RPMI7951 (cell line): ENCODE measurements around the gene EMD. TPM values are rescaled to one million over a fixed set of nuclear protein-coding genes. Genes with fewer than 3 reads are reported as not detected.

Experiments
- DNase-seq: peaks from one replicate; pipeline ENCODE4 v3.0.0-alpha.2; 2012; ENCODE audit warnings: low read depth
- total RNA-seq: library from RNA; depleted of rRNA; stranded (reverse); fragments of >200 nt; shearing (Covaris generic); gene quantifications from 2 replicates; pipeline ENCODE4 v1.2.3, GENCODE V29; 2014

The EMD gene
- total RNA-seq, 1 experiment from 2014 or later = 27.6 TPM

DNA sequence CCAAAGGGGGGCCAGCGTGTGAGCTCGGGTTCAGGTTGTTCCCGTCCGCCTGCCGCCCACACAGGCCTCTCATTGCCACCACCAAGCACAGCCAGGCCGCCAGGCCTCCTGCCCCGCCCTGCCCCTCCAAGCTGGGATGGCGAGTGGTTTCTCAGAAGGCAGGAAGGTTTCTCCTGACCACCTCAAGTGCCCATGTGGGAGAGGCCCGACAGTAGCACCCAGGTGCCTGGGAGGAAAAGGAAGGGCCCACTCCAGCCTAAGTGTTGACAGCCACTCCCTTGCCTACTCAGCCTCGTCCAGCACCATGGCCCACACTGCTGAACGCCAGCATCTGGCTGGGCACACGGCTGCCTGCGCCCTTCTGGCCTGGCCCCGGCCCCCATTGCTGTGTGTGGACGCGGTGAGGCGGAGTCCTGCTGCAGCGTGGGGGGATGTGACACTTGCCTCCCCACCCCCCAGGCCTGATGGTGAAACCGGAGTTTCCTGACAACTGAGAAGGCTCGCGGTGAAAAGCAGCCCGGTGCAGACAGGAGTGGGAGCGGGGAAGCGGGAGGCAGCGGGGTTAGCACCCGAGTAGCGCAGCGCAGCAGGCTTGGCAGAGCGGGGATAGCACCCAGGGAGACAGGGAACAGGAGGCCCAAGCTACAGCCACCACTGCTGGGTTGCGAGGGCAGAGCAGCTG is 23.9 kb upstream of the EMD start:
- no peak for DNase-seq

- DNase-seq = no peak
Measured at GRCh38 chrX:154355776-154356140, 23.3 kb upstream of the EMD start.

GRCh38 chrX:154356596-154356995 is 22.5 kb upstream of the EMD start:
- DNase-seq = no peak

DNA sequence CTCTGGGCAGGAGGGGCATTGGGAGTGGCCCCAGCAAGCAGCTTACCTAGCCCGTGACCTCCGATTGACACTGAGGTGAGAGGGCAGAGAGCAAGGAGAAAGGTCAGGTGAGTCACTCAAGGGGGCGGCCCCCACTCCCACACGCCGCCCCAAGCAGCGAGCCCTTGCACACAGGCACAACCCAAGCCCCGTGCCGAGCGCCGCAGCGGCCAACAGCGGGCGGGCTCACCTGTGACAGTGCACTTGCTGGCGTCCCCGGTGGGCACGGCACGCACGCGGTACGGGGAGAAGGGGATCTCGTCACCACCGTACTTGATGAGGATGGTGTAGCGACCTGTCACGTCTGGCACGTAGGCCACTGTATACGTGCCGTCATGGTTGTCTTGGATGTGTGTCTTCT is 21.9 kb upstream of the EMD start:
- no peak for DNase-seq

- no peak for DNase-seq
Measured at GRCh38 chrX:154358011-154358410, 21.1 kb upstream of the EMD start.

DNA sequence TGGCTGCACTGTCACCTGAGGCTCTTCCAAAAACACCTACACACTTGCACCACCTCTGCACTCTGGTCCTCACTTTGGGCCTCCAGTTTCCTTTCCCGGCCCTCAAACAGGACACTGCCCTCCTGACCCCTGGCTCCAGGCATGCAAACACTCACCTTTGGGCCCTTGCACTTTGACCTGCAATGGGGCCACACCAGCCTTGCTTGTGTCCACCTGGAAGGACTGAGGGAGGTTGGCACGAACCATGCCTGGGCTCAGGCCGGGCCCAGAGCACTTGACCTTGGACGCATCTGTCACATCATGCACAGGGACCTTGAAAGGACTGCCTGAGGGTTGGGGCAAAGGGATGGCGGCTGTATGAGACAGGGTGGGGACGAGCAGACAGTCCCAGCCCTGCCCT is 20.3 kb upstream of the EMD start:
- no peak for DNase-seq

DNA sequence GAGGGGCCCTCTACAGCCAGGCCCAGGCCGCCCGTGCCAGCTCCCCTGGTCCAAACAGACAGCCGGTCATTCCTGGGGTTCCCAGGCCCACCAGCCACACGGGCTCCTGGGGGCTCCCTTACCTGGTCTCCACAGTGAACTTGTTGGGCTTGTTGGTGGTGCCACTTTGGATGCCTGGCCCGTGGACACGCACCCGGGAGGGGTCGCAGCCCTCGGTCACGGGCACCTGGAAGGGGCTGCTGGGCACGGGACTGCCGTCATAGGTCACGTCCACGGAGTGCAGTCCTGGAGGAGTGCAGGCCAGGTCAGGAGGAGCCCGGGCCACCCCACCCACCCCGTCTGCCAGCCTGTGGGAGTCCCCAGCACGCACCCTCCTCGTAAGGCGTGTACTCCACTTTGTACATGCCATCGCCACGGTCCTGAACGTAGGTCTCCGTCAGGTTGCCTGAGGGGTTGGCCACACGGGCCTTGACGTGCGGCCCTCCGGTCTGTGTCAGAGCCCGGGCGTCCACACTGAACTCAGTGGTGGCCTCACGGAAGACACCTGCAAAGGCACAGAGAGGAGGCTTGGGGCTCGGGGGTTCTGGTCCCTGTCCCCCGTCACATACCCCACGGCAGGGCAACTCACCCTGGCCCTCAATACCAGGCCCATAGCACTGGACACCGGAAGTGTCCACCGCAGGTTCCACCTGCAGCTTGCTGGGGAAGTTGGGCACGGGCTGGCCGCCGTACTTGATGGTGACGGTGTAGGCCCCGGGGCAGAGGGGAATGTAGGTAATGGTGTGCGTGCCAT is 19.5 kb upstream of the EMD start:
- no peak for DNase-seq

DNA sequence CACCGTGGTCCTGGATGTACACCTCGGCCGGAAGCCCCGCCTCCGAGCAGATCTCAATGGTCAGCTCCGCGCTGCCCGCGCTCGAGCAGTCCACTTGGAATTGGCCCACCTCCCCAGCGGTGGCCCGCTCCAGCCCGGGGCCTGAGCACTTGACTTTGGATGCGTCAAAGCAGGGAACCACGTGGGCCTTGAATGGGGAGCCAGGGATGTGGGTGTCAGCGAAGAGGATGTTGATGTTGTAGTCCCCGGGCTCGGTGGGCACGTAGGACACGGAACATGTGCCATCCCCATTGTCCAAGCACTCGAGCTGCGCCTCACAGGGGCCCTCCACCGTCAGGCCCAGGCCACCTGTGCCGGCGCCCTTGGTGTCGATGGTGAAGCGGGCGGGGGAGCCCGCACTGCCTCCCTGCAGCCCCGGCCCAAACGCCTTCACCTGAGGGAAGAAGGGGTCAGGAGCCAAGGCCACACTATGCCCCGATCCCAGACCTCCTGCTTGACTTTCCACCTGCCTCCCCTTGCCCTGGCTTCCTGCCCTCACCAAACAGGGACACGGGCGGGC is 18.9 kb upstream of the EMD start:
- DNase-seq = no peak

DNA sequence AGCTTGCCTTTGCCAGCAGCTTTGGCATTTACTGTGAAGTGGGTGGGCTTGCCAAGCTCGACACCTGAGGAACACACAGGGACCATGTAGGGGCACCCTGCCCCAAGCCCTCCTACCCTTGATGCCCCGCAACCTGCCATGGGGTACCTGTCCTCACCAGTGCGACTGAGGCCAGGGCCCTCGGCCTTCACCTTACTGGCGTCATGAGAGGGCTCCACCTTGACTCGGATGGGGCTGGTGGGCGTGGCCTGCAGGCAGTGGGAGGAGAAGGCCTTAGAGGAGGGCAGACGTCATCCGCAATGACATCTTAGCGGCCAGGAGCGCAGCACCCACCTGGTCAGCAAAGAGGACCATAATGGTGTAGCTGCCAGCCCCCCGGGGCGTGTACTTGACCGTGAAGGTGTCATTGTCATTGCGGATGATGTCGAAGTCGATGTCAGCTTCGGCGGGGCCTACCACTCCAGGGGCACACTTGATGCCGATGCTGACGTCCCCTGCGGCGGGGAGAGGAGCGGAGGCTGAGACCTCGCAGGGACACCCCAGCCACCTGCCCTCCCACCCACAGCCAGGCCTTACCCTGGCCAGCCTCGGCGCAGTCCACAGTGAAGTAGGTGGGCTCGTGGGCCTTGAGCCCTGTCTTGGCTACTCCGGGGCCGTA is 16.9 kb upstream of the EMD start:
- DNase-seq = no peak

GRCh38 chrX:154363706-154364439 is 15.2 kb upstream of the EMD start:
- no peak for DNase-seq

GRCh38 chrX:154365052-154365600 is 14.0 kb upstream of the EMD start:
- no peak for DNase-seq

DNA sequence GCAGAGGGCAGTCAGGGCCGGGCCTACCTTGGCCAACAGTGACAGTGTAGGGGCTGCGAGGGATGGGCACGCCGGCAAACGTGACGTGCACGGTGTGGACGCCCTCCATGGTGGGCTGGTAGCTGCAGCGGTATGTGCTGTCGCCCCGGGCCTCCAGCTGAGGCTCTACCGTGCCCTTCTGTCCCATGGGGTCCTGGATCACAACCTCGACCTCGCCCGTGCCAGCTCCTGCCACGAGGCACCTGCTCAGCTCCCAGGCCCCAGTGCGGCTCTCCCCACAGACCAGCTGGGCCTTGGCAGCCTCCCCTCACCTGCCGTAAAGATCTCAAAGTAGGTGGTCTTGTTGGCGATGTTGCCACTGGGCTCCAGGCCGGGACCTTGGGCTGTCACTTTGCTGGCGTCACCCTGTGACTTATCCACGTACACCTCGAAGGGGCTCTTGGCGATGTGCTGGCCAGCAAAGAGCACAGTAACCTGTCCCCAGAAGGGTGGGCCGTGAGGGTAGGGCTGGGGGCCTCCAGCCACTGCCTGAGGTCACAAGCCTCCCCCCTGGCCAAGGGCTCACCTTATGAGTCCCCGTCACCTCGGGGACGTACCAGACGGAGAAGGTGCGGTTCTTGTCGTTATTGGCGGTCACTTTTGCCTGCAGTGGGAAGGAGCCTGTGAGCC is 13.0 kb upstream of the EMD start:
- no peak for DNase-seq

- DNase-seq = no peak
Measured at GRCh38 chrX:154366666-154367055, 12.4 kb upstream of the EMD start.

DNA sequence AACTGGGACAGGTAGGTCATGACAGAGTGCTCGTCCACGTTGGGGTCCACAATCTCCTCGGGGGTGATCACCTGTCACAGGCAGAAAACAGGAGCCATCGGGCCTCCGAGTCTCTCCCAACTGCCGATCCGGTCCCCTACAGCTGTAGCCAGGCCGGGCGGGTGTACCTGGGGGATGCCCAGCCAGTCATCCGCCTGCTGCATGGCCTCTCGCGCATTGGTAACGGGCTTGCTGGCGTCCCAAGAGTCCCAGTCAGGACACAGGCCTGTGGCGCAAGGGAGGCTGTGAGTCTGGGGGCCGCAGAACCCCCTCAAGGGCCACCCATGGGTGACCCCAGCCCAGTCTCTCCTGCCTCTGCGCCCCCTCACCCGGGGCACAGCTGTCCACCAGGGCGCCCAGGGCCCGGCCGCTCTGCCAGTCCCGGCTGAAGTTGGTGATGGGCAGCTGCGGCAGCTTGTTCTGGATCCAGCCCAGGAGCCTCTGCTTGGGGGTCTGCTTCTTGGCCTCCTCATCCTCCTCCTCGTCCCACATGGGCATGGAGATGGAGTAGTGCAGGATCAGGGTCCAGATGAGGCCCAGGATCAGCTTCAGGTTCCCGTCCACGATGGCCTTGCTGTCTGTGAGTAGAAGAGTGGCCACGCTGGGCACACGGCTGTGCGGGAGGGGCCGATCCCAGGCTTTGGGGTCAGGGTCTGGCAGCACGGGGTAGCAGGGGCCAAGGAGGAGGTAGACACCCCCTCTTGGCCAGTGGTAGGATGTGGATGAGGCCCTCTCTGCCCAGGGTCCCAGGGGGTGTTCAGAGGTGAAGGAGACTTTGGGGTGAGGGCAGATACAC is 11.4 kb upstream of the EMD start:
- DNase-seq = no peak

DNA sequence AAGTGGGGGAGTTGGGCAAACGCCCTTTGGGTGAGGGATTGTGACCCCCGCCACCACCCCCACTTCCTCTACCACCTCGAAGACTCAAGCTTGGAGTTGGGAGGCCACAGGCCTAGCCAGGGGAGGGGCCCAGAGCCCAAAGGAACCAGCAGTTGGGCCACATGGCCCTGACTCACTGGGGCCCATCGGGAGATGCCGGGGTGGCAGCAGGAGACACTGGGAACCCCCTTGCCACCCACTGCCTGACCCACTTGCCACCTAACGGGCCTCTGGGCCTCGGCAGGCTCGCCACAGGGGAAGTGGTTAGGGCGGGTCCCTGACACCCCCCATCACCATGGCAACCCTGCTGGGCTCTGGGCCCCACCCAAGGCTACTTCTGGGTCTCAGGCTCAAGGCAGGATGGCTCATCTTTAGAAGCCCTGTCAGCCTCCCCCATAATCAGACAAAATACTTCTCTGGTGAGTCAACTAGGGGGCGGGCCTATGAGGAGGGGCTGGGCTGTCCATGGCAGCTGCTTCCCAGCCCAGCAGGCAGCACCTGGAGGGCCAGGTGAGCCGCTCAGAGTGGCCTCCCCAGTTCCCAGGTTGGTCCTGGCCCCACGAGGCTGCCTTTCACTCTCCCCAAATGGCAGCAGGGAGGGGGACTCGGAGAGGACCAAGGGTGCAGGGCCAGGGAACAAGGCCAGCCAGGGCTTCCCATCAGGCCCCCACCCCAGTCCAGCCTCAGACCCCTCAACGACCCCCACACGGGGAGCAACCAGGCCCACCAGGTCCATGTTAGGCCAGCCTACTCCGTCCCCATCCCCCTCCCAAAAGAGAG is 10.3 kb upstream of the EMD start:
- peak; percentile 94 for DNase-seq

DNA sequence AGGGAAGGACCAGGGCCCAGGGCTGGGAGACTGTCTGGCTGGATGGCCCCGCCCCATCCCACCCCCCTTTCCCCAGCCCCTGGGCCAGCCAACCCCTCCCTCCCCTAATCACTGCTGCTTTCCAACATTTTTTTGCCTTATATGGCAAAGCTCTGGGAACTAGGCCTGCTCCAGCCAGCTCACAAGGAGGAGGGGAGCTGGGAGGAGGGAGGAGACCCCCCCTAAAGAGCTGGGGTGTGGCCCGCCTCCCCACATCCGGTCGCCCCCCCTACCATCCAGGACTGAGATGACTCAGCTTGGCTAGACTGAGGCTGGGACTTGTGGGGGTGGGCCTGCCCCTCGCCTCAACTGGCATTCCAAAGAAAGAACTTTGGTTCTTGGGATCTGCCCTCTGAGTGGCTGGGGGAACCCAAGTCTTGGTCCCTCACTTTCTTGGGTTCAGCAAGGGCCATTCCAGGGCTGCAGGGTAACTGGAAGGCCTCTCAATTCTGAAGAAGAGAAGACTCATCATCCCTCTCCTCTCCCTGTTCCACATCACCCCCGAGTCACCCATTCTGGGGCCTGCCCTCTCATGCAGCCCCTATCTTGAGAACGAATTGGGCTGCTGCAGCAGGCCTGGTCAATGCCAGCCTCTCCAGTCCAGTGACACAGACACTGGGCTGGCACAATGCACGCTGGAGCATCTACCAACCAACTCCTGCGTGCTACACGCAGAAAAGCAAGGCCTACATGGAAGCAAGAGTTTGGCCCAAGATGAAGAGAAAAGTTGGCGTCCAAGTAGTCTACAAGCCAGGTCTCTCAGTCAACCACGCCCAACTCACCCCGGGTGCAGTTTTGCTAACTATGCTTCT is 9.4 kb upstream of the EMD start:
- peak; percentile 94 for DNase-seq

DNA sequence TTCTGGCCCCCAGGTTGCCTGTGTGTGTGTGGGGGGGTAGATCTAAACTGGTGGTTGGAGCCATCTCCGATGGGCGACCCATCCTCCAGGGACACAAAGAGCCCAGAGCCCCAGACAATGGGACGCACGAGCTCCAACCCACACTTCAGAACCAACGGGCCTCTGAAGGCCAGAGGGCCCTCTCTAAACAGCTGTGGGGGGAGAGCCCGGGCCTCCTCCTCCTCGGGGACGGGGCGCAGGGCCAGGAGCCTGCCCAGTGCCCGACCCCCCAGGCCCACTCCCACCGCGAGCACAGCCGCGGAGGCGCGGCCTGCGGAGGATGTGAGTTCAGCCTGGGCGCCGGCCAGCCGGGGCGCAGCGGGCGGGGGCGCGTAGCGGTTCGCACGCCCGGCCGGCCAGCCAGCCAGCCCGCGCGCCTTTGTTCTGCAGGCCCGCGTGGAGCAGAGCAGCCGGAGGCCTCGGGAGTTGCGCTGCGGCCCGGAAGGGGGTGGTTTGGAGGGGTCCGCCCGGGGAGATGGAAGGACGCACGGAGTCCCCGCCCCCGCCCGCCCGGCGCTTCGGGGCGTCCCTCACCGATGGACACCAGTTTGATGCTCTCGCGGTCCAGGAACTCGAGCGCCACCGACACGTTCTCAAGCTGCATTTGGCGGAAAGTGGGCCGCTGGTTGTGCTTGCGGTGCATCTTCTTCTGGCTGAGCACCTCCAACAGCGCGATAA is 8.6 kb upstream of the EMD start:
- DNase-seq = no peak
